Nephron progenitor cell (in vitro differentiated cells): ENCODE results near the gene CACNA2D4.

Experiments used
- DNase-seq: peaks from one replicate; pipeline ENCODE4 v3.0.0; 2021
- H3K27ac Mint-ChIP-seq: 2 replicates; pipeline ENCODE4 v1.8.0; 2021; ENCODE audit warnings: mild to moderate bottlenecking, moderate library complexity, mixed read lengths
- H3K27me3 Mint-ChIP-seq: 2 replicates; pipeline ENCODE4 v1.8.0; 2021; ENCODE audit warnings: mild to moderate bottlenecking, low read depth, mixed read lengths; ENCODE audit not compliant: poor library complexity
- H3K36me3 Mint-ChIP-seq: 2 replicates; pipeline ENCODE4 v1.8.0; 2021; ENCODE audit warnings: low read depth, mixed read lengths
- H3K4me1 Mint-ChIP-seq: 2 replicates; pipeline ENCODE4 v1.8.0; 2021; ENCODE audit warnings: mixed read lengths
- H3K4me3 Mint-ChIP-seq: 2 replicates; pipeline ENCODE4 v1.8.0; 2021; ENCODE audit warnings: mild to moderate bottlenecking, moderate library complexity, mixed read lengths
- H3K9me3 Mint-ChIP-seq: 2 replicates; pipeline ENCODE4 v1.8.0; 2021; ENCODE audit warnings: mild to moderate bottlenecking, moderate library complexity, mixed read lengths
- CTCF ChIP-seq: fragments of 200-600 bp; sonication (generic); IDR thresholded peaks from 2 replicates; pipeline ENCODE4 v1.5.0; 2021; ENCODE audit warnings: antibody characterized with exemption

The CACNA2D4 gene

GRCh38 chr12:1930803-1931597 is 12.5 kb upstream of the CACNA2D4 start:
- Mint-ChIP-seq H3K9me3 (no peaks in the 10 kb centered on the region), H3K4me1 (peaks cover 78% of the 10 kb centered on the region), H3K27me3 (peaks cover 13% of the 10 kb centered on the region), H3K36me3 (no peaks in the 10 kb centered on the region), H3K4me3 (no peak overlapping the region), H3K27ac (no peak overlapping the region)
- TF ChIP-seq CTCF, result no peak
- no peak for DNase-seq

- Mint-ChIP-seq H3K9me3 (no peaks in the 10 kb centered on the region), H3K4me1 (peaks cover 78% of the 10 kb centered on the region), H3K36me3 (no peaks in the 10 kb centered on the region), H3K27me3 (peaks cover 13% of the 10 kb centered on the region), H3K4me3 (no peak overlapping the region), H3K27ac (no peak overlapping the region)
- no peak for TF ChIP-seq CTCF
- DNase-seq, result no peak
Measured at GRCh38 chr12:1929985-1930802, 11.7 kb upstream of the CACNA2D4 start.

GRCh38 chr12:1929241-1929984 is 11.0 kb upstream of the CACNA2D4 start:
- Mint-ChIP-seq H3K4me1 (peaks cover 82% of the 10 kb centered on the region), H3K9me3 (no peaks in the 10 kb centered on the region), H3K4me3 (no peak overlapping the region), H3K36me3 (no peaks in the 10 kb centered on the region), H3K27ac (no peak overlapping the region), H3K27me3 (peaks cover 16% of the 10 kb centered on the region)
- no peak for TF ChIP-seq CTCF
- DNase-seq, result no peak

- Mint-ChIP-seq H3K9me3 (no peaks in the 10 kb centered on the region), H3K36me3 (no peaks in the 10 kb centered on the region), H3K4me1 (peaks cover 83% of the 10 kb centered on the region), H3K27ac (no peak overlapping the region), H3K27me3 (peaks cover 14% of the 10 kb centered on the region), H3K4me3 (no peak overlapping the region)
- no peak for DNase-seq
- no peak for TF ChIP-seq CTCF
Measured at GRCh38 chr12:1928439-1929121, 10.1 kb upstream of the CACNA2D4 start.

- H3K36me3 Mint-ChIP-seq, result no peaks in the 10 kb centered on the region
- H3K9me3 Mint-ChIP-seq, result no peaks in the 10 kb centered on the region
- no peak overlapping the region for H3K4me3 Mint-ChIP-seq
- peaks cover 83% of the 10 kb centered on the region for H3K4me1 Mint-ChIP-seq
- no peak for DNase-seq
- TF ChIP-seq CTCF, result no peak
- H3K27ac Mint-ChIP-seq, result no peak overlapping the region
- H3K27me3 Mint-ChIP-seq, result peaks cover 14% of the 10 kb centered on the region
Measured at GRCh38 chr12:1927751-1928351, 9.4 kb upstream of the CACNA2D4 start.
